Activated naive CD8-positive, alpha-beta T cell treated with anti-CD3 and anti-CD28 coated beads, Interleukin-2, amount 50 U/mL, for 24 hours (primary cell): Measurements from ENCODE around the gene TMED1.
A peak's percentile ranks its signal among the peaks of the same experiment; 100 is the strongest.
"Not testable (repeated sequence)": the region's sequence is repeated elsewhere in the genome, so short reads cannot be mapped to it uniquely, and the experiment has no call there.

Experiments
- ATAC-seq: fragments of 150-1000 bp; cut with Tn5 transposase; one replicate; pipeline ENCODE4 v1.10.0; 2021
- DNase-seq: peaks from one replicate; pipeline ENCODE4 v3.0.0; 2021
- H3K27ac Mint-ChIP-seq: one replicate; pipeline ENCODE4 v1.8.0; 2021; ENCODE audit warnings: mild to moderate bottlenecking, mixed read lengths
- H3K27me3 Mint-ChIP-seq: one replicate; pipeline ENCODE4 v1.8.0; 2021; ENCODE audit warnings: mixed read lengths
- H3K36me3 Mint-ChIP-seq: one replicate; pipeline ENCODE4 v1.8.0; 2021; ENCODE audit warnings: low read depth, mixed read lengths
- H3K4me1 Mint-ChIP-seq: one replicate; pipeline ENCODE4 v1.8.0; 2021; ENCODE audit warnings: mixed read lengths
- H3K4me3 Mint-ChIP-seq: one replicate; pipeline ENCODE4 v1.8.0; 2021; ENCODE audit warnings: mild to moderate bottlenecking, moderate library complexity, mixed read lengths
- H3K9me3 Mint-ChIP-seq: one replicate; pipeline ENCODE4 v1.8.0; 2021; ENCODE audit warnings: mixed read lengths

TMED1 gene

GRCh38 chr19:10870501-10870954, 34.5 kb upstream of the TMED1 start:
- no peak for DNase-seq
- ATAC-seq = no peak
- peaks cover 4% of the 10 kb centered on the region for H3K36me3 Mint-ChIP-seq
- H3K9me3 Mint-ChIP-seq = no peaks in the 10 kb centered on the region
- peak overlapping the region; percentile 81 for H3K4me3 Mint-ChIP-seq
- H3K4me1 Mint-ChIP-seq = peaks cover 37% of the 10 kb centered on the region
- no peaks in the 10 kb centered on the region for H3K27me3 Mint-ChIP-seq
- H3K27ac Mint-ChIP-seq = peak overlapping the region; percentile 91

- H3K27me3 Mint-ChIP-seq, ATAC-seq, H3K9me3 Mint-ChIP-seq, H3K36me3 Mint-ChIP-seq, DNase-seq: not testable (repeated sequence)
- Mint-ChIP-seq H3K4me1 (peaks cover 37% of the 10 kb centered on the region), H3K4me3 (peak overlapping the region; percentile 81), H3K27ac (peak overlapping the region; percentile 35)
Observed at GRCh38 chr19:10869872-10870311, 33.9 kb upstream of the TMED1 start.

- Mint-ChIP-seq H3K27me3 (no peaks in the 10 kb centered on the region), H3K4me1 (peaks cover 42% of the 10 kb centered on the region), H3K36me3 (peaks cover 3% of the 10 kb centered on the region), H3K27ac (no peak overlapping the region), H3K4me3 (no peak overlapping the region), H3K9me3 (no peaks in the 10 kb centered on the region)
- no peak for ATAC-seq
- DNase-seq = no peak
Observed at GRCh38 chr19:10868872-10869547, 33.0 kb upstream of the TMED1 start.

DNA sequence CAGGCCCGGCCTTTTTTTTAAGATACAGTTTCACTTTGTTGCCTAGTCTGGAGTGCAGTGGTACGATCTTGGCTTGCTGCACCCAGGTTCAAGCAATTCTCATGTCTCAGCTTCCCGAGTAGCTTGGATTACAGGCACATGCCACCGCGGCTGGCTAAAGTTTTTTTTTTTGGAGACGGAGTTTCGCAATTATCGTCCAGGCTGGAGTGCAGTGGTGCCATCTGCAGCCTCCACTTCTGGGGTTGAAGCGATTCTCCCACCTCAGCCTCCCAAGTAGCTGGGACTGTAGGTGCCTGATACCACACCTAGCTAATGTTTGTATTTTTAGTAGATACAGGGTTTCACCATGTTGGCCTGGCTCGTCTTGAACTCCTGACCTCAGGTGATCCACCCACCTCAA, 30.5 kb upstream of the TMED1 start:
- Mint-ChIP-seq H3K4me1 (peaks cover 35% of the 10 kb centered on the region), H3K36me3 (no peaks in the 10 kb centered on the region), H3K9me3 (no peaks in the 10 kb centered on the region), H3K4me3 (no peak overlapping the region), H3K27me3 (no peaks in the 10 kb centered on the region), H3K27ac (no peak overlapping the region)
- ATAC-seq (no peak), DNase-seq (no peak)

DNA sequence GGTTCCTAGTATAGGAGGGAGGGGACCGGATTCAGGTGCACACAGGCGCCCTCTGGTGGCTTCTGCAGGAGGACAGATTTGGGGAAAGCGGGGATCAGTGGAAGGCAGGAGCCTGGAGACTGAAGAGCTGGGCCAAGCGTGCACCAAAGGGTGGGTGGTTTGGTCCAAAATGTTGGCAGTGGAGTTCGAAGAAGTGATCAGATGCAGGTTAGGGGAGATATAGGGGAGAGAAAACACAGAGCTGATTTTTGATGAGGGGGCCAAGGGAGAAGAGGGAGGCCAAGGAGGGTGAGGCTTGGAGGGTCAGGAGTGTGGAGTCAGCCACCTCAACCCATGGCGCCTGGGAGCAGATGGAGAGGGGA, 28.5 kb upstream of the TMED1 start:
- DNase-seq (peak; percentile 90), ATAC-seq (peak; percentile 88)
- H3K9me3 Mint-ChIP-seq = no peaks in the 10 kb centered on the region
- H3K4me3 Mint-ChIP-seq = no peak overlapping the region
- H3K4me1 Mint-ChIP-seq = peaks cover 27% of the 10 kb centered on the region
- H3K27ac Mint-ChIP-seq = peak overlapping the region; percentile 69
- H3K27me3 Mint-ChIP-seq = no peaks in the 10 kb centered on the region
- H3K36me3 Mint-ChIP-seq = no peaks in the 10 kb centered on the region

- Mint-ChIP-seq H3K27ac (no peak overlapping the region), H3K27me3 (no peaks in the 10 kb centered on the region), H3K9me3 (no peaks in the 10 kb centered on the region), H3K4me3 (no peak overlapping the region), H3K4me1 (peaks cover 23% of the 10 kb centered on the region), H3K36me3 (no peaks in the 10 kb centered on the region)
- ATAC-seq (no peak), DNase-seq (no peak)
Observed at GRCh38 chr19:10863107-10863717, 27.2 kb upstream of the TMED1 start.

DNA sequence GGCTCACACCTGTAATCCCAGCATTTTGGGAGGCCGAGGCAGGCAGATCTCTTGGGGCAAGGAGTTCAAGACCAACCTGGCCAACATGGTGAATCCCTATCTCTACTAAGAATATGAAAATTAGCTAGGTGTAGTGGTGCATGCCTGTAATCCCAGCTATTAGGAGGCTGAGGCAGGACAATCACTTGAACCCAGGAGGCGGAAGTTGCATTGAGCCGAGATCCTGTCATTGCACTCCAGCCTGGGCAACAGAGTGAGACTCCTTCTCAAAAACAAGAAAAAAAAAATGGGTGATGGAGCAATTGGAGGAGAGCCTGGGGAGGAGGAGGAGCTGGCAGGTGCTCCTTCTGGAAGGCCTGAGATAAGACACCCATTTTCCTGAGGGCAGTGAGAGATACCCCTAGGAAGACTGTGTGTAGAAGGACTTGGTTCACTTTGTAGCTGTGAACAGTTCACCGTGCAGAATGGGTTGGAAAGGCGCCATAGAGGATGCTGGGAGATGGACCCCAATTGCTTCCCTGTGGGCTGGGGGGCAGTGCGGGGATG, 26.6 kb upstream of the TMED1 start:
- Mint-ChIP-seq H3K9me3 (no peaks in the 10 kb centered on the region), H3K4me1 (peaks cover 17% of the 10 kb centered on the region), H3K27ac (no peak overlapping the region), H3K27me3 (no peaks in the 10 kb centered on the region), H3K4me3 (no peak overlapping the region), H3K36me3 (no peaks in the 10 kb centered on the region)
- no peak for DNase-seq
- no peak for ATAC-seq

GRCh38 chr19:10861103-10861651, 25.2 kb upstream of the TMED1 start:
- no peaks in the 10 kb centered on the region for H3K9me3 Mint-ChIP-seq
- ATAC-seq (no peak), DNase-seq (no peak)
- H3K27me3 Mint-ChIP-seq = no peaks in the 10 kb centered on the region
- H3K4me3 Mint-ChIP-seq = no peak overlapping the region
- peaks cover 14% of the 10 kb centered on the region for H3K4me1 Mint-ChIP-seq
- H3K27ac Mint-ChIP-seq = peak overlapping the region; percentile 26
- no peaks in the 10 kb centered on the region for H3K36me3 Mint-ChIP-seq

GRCh38 chr19:10858204-10858828, 22.3 kb upstream of the TMED1 start:
- Mint-ChIP-seq H3K9me3 (no peaks in the 10 kb centered on the region), H3K4me3 (no peak overlapping the region), H3K36me3 (no peaks in the 10 kb centered on the region), H3K27ac (peak overlapping the region; percentile 11), H3K4me1 (peaks cover 3% of the 10 kb centered on the region), H3K27me3 (no peaks in the 10 kb centered on the region)
- peak; percentile 65 for DNase-seq
- ATAC-seq = no peak

DNA sequence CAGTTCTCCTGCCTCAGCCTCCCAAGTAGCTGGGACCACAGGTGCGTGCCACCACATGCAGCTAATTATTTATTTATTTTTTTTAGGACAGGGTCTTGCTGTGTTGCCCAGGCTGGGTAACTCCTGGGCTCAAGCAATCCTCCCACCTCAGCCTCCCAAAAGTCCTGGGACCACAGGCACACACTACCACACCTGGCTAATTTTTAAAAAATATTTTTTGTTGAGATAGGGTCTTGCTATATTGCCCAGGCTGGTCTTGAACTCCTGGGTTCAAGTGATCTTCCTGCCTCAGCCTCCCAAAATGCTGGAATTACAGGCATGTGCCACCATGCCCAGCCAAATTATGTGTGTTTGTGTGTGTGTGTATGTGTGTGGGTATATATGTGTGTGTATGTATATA, 20.9 kb upstream of the TMED1 start:
- H3K27me3 Mint-ChIP-seq, H3K4me1 Mint-ChIP-seq, H3K4me3 Mint-ChIP-seq, DNase-seq, H3K9me3 Mint-ChIP-seq, H3K36me3 Mint-ChIP-seq, ATAC-seq, H3K27ac Mint-ChIP-seq: not testable (repeated sequence)

GRCh38 chr19:10855879-10856522, 20.0 kb upstream of the TMED1 start:
- ATAC-seq = no peak
- no peaks in the 10 kb centered on the region for H3K27me3 Mint-ChIP-seq

DNA sequence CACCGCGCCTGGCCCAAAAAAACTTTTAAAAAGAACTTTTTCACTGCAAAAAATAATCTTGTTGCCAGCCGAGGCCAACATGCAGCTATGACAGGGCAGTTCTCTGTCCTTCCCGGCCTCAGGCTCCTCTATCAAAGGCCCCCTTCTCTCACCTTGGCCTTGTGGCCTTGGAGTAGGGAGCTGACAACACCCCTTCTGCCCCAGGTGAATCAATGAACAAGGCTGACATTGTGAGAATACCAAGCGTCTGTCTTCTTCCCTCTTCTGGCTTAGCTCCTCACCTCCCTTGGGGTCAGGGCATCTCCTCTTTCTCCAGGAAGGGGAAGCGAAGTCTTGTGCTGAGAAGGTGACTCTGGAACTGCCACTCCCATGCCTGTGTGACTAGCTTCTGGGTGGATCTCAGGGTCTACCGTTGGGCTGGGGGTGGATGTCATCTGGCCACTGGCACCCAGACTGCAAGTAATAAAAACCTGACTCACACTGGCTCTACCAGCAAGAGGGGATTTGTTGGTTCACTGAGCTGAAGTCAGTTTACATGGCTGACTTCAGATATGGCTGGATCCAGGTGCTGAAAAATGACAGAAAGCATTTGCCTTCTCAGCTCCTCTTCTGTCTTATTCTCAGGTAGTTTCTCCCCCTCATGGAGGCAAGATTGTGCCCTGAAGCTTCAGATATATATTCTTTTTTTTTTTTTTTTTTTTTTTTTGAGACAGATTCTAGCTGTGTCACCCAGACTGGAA, 18.5 kb upstream of the TMED1 start:
- H3K27me3 Mint-ChIP-seq = no peaks in the 10 kb centered on the region
- no peak for DNase-seq
- H3K9me3 Mint-ChIP-seq = no peaks in the 10 kb centered on the region
- H3K27ac Mint-ChIP-seq = no peak overlapping the region
- no peak overlapping the region for H3K4me3 Mint-ChIP-seq
- H3K4me1 Mint-ChIP-seq = no peaks in the 10 kb centered on the region
- H3K36me3 Mint-ChIP-seq = no peaks in the 10 kb centered on the region
- no peak for ATAC-seq

More at GRCh38 chr19:10855879-10856522, 20.0 kb upstream of the TMED1 start:
- H3K4me1 Mint-ChIP-seq = no peaks in the 10 kb centered on the region
- no peak overlapping the region for H3K27ac Mint-ChIP-seq
- DNase-seq = no peak
- no peaks in the 10 kb centered on the region for H3K9me3 Mint-ChIP-seq
- no peaks in the 10 kb centered on the region for H3K36me3 Mint-ChIP-seq
- no peak overlapping the region for H3K4me3 Mint-ChIP-seq

DNA sequence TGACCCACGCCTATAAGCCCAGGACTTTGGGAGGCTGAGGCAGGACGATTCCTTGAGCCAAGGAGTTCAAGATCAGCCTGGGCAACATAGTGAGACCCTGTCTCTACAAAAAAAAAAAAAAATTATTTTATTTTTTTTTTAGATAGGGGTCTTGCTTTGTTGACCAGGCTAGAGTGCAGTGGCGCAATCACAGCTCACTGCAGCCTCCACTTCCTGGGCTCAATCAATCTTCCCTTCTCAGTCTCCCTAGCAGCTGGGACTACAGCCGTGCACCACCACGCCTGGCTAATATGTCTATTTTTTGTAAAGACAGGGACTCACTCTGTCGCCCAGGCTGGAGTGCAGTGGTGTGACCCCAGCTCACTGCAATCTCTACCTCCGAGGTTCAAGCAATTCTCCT, 16.9 kb upstream of the TMED1 start:
- H3K4me1 Mint-ChIP-seq = peaks cover 8% of the 10 kb centered on the region
- H3K36me3 Mint-ChIP-seq = no peaks in the 10 kb centered on the region
- DNase-seq = no peak
- no peak for ATAC-seq
- H3K27ac Mint-ChIP-seq = no peak overlapping the region
- H3K4me3 Mint-ChIP-seq = no peak overlapping the region
- H3K9me3 Mint-ChIP-seq = no peaks in the 10 kb centered on the region
- H3K27me3 Mint-ChIP-seq = no peaks in the 10 kb centered on the region
